OCI-LY3 (cell line): ENCODE measurements around the gene ENGASE.

Experiments used
- H2AFZ ChIP-seq: fragments of 200-600, 300-600 bp; shearing (Covaris generic); 2 replicates; pipeline ENCODE4 v1.6.0; 2014; ENCODE audit warnings: antibody characterized with exemption, low read depth, low read length
- H3K27ac ChIP-seq: fragments of 200-600, 300-600 bp; sonication (generic); 2 replicates; pipeline ENCODE4 v1.5.1; 2014; ENCODE audit warnings: mild to moderate bottlenecking, low read length, moderate library complexity, mixed read lengths
- H3K27me3 ChIP-seq: fragments of 200-600, 300-600 bp; sonication (generic); 2 replicates; pipeline ENCODE4 v1.6.1; 2014; ENCODE audit warnings: low read depth, low read length, mixed read lengths
- H3K36me3 ChIP-seq: fragments of 200-600, 300-600 bp; sonication (generic); replicated peaks from 2 replicates; pipeline ENCODE3; 2014; ENCODE audit warnings: low read depth, low read length, mixed read lengths
- H3K4me1 ChIP-seq: fragments of 300-600, 200-600 bp; sonication (generic); 2 replicates; pipeline ENCODE4 v1.6.1; 2014; ENCODE audit warnings: low read length, mixed read lengths
- H3K4me2 ChIP-seq: fragments of 200-600, 300-600 bp; sonication (generic); 2 replicates; pipeline ENCODE4 v1.6.1; 2014; ENCODE audit warnings: low read length, mixed read lengths
- H3K4me3 ChIP-seq: fragments of 300-600, 200-600 bp; sonication (generic); 2 replicates; pipeline ENCODE4 v1.5.1; 2014; ENCODE audit warnings: antibody characterized with exemption, mild to moderate bottlenecking, low read length, moderate library complexity
- H3K79me2 ChIP-seq: fragments of 300-600, 200-600 bp; shearing (Covaris generic); 2 replicates; pipeline ENCODE4 v1.6.1; 2014; ENCODE audit warnings: mild to moderate bottlenecking, low read length, mixed read lengths
- H3K9ac ChIP-seq: fragments of 300-600, 200-600 bp; shearing (Covaris generic); 2 replicates; pipeline ENCODE4 v1.6.0; 2014; ENCODE audit warnings: mild to moderate bottlenecking, low read length, moderate library complexity
- H3K9me3 ChIP-seq: fragments of 200-600, 300-600 bp; shearing (Covaris generic); 2 replicates; pipeline ENCODE4 v1.6.1; 2014; ENCODE audit warnings: low read length, mixed read lengths; ENCODE audit not compliant: insufficient read depth
- H4K20me1 ChIP-seq: fragments of 200-600, 300-600 bp; sonication (generic); 2 replicates; pipeline ENCODE4 v1.6.1; 2016; ENCODE audit warnings: low read length, mixed read lengths; ENCODE audit not compliant: insufficient read depth
- CTCF ChIP-seq: fragments of 200-600, 300-600 bp; sonication (generic); IDR thresholded peaks from 2 replicates; pipeline ENCODE4 v1.5.1; 2014; ENCODE audit warnings: antibody characterized with exemption, low read length, low read depth
- EZH2phosphoT487 ChIP-seq: fragments of 200-600 bp; shearing (Covaris generic); IDR thresholded peaks from 2 replicates; pipeline ENCODE4 v1.6.1; 2018; ENCODE audit warnings: antibody characterized with exemption, mixed run types, low read depth

ENGASE gene

GRCh38 chr17:79047291-79047920 lies 27.2 kb upstream of the ENGASE start:
- no peak overlapping the region for H3K4me3 ChIP-seq
- H2AFZ ChIP-seq, result no peak overlapping the region
- no peak overlapping the region for H3K9ac ChIP-seq
- H3K27ac ChIP-seq, result no peak overlapping the region
- H3K36me3 ChIP-seq, result no peaks in the 10 kb centered on the region
- H3K4me2 ChIP-seq, result no peak overlapping the region
- H3K79me2 ChIP-seq, result no peaks in the 10 kb centered on the region
- TF ChIP-seq EZH2phosphoT487, result no peak
- no peak for TF ChIP-seq CTCF
- no peaks in the 10 kb centered on the region for H3K9me3 ChIP-seq
- H3K27me3 ChIP-seq, result peaks cover 8% of the 10 kb centered on the region
- no peaks in the 10 kb centered on the region for H3K4me1 ChIP-seq
- no peaks in the 10 kb centered on the region for H4K20me1 ChIP-seq

- Histone ChIP-seq H3K27ac (no peak overlapping the region), H3K9ac (no peak overlapping the region), H3K4me1 (no peaks in the 10 kb centered on the region), H3K27me3 (peaks cover 8% of the 10 kb centered on the region), H3K36me3 (no peaks in the 10 kb centered on the region), H2AFZ (no peak overlapping the region), H3K4me3 (no peak overlapping the region), H3K9me3 (no peaks in the 10 kb centered on the region), H3K4me2 (no peak overlapping the region), H4K20me1 (no peaks in the 10 kb centered on the region), H3K79me2 (no peaks in the 10 kb centered on the region)
- TF ChIP-seq EZH2phosphoT487 (no peak), CTCF (no peak)
Observed at GRCh38 chr17:79047923-79048825, 26.4 kb upstream of the ENGASE start.

- TF ChIP-seq EZH2phosphoT487 (no peak), CTCF (no peak)
- Histone ChIP-seq H3K4me3 (no peak overlapping the region), H3K9me3 (no peaks in the 10 kb centered on the region), H3K36me3 (no peaks in the 10 kb centered on the region), H2AFZ (no peak overlapping the region), H3K27me3 (peaks cover 8% of the 10 kb centered on the region), H3K79me2 (no peaks in the 10 kb centered on the region), H3K4me2 (no peak overlapping the region), H4K20me1 (no peaks in the 10 kb centered on the region), H3K27ac (no peak overlapping the region), H3K4me1 (no peaks in the 10 kb centered on the region), H3K9ac (no peak overlapping the region)
Observed at GRCh38 chr17:79048826-79049755, 25.5 kb upstream of the ENGASE start.

GRCh38 chr17:79049821-79050220 lies 24.8 kb upstream of the ENGASE start:
- Histone ChIP-seq H3K4me3 (no peak overlapping the region), H3K79me2 (no peaks in the 10 kb centered on the region), H3K9me3 (no peaks in the 10 kb centered on the region), H2AFZ (no peak overlapping the region), H3K36me3 (no peaks in the 10 kb centered on the region), H4K20me1 (no peaks in the 10 kb centered on the region), H3K4me1 (no peaks in the 10 kb centered on the region), H3K27ac (no peak overlapping the region), H3K9ac (no peak overlapping the region), H3K4me2 (no peak overlapping the region), H3K27me3 (peaks cover 8% of the 10 kb centered on the region)
- TF ChIP-seq EZH2phosphoT487, result no peak
- TF ChIP-seq CTCF, result no peak
